ENCODE data around the gene RTTN. TPM values are rescaled to one million over a fixed set of nuclear protein-coding genes. Genes with fewer than 3 reads are reported as not detected.
"Not testable (repeated sequence)": the region's sequence is repeated elsewhere in the genome, so short reads cannot be mapped to it uniquely, and the experiment has no call there.

Gene RTTN
- total RNA-seq, 2 donors from 2014 or later, result 23.9 to 26.7 TPM

- peak overlapping the region; percentile 29 for H3K27ac Mint-ChIP-seq
- DNase-seq (no peak), ATAC-seq (no peak)
- no peaks in the 10 kb centered on the region for H3K27me3 Mint-ChIP-seq
- peaks cover 18% of the 10 kb centered on the region for H3K4me1 Mint-ChIP-seq
- no peak overlapping the region for H3K4me3 Mint-ChIP-seq
- H3K36me3 Mint-ChIP-seq (ENCODE audit: low read depth), result no peaks in the 10 kb centered on the region
- H3K9me3 ChIP-seq (ENCODE audit: control insufficient read depth, low read length, poor library complexity, severe bottlenecking), result peaks cover under 1% of the 10 kb centered on the region
Observed at GRCh38 chr18:69981948-69982347, 223.5 kb downstream of the RTTN start.

- Mint-ChIP-seq H3K4me1 (peaks cover 18% of the 10 kb centered on the region), H3K27me3 (no peaks in the 10 kb centered on the region), H3K27ac (peak overlapping the region; percentile 29), H3K36me3 (ENCODE audit: low read depth) (no peaks in the 10 kb centered on the region), H3K4me3 (no peak overlapping the region)
- DNase-seq, result no peak
- H3K9me3 ChIP-seq (ENCODE audit: control insufficient read depth, low read length, poor library complexity, severe bottlenecking), result peaks cover 3% of the 10 kb centered on the region
- no peak for ATAC-seq
Observed at GRCh38 chr18:69980982-69981804, 224.3 kb downstream of the RTTN start.

GRCh38 chr18:69980509-69980908 lies 225.0 kb downstream of the RTTN start:
- no peak for ATAC-seq
- no peak overlapping the region for H3K4me3 Mint-ChIP-seq

GRCh38 chr18:69978732-69979715 lies 226.5 kb downstream of the RTTN start:
- Mint-ChIP-seq H3K4me3 (no peak overlapping the region), H3K27ac (no peak overlapping the region), H3K27me3 (no peaks in the 10 kb centered on the region), H3K4me1 (peaks cover 18% of the 10 kb centered on the region), H3K36me3 (ENCODE audit: low read depth) (no peaks in the 10 kb centered on the region)
- DNase-seq (no peak), ATAC-seq (no peak)
- peaks cover 3% of the 10 kb centered on the region for H3K9me3 ChIP-seq (ENCODE audit: control insufficient read depth, low read length, poor library complexity, severe bottlenecking)

More at GRCh38 chr18:69980509-69980908, 225.0 kb downstream of the RTTN start:
- no peak for DNase-seq
- Mint-ChIP-seq H3K27me3 (no peaks in the 10 kb centered on the region), H3K27ac (no peak overlapping the region), H3K36me3 (ENCODE audit: low read depth) (no peaks in the 10 kb centered on the region), H3K4me1 (peaks cover 18% of the 10 kb centered on the region)
- peaks cover 3% of the 10 kb centered on the region for H3K9me3 ChIP-seq (ENCODE audit: control insufficient read depth, low read length, poor library complexity, severe bottlenecking)

- DNase-seq; H3K4me3 Mint-ChIP-seq; ATAC-seq; H3K27me3 Mint-ChIP-seq; H3K9me3 ChIP-seq (ENCODE audit: control insufficient read depth, low read length, poor library complexity, severe bottlenecking); H3K27ac Mint-ChIP-seq; H3K36me3 Mint-ChIP-seq (ENCODE audit: low read depth); H3K4me1 Mint-ChIP-seq: not testable (repeated sequence)
Observed at GRCh38 chr18:69975294-69975693, 230.2 kb downstream of the RTTN start.

- no peak overlapping the region for H3K4me3 Mint-ChIP-seq
- no peaks in the 10 kb centered on the region for H3K27me3 Mint-ChIP-seq
- H3K36me3 Mint-ChIP-seq (ENCODE audit: low read depth), result no peaks in the 10 kb centered on the region
- H3K27ac Mint-ChIP-seq, result no peak overlapping the region
- ATAC-seq (no peak), DNase-seq (no peak)
- H3K4me1 Mint-ChIP-seq, result peaks cover 2% of the 10 kb centered on the region
- H3K9me3 ChIP-seq (ENCODE audit: control insufficient read depth, low read length, poor library complexity, severe bottlenecking), result peaks cover 3% of the 10 kb centered on the region
Observed at GRCh38 chr18:69974365-69974764, 231.1 kb downstream of the RTTN start.

GRCh38 chr18:69969491-69969890 lies 236.0 kb downstream of the RTTN start:
- no peak for ATAC-seq

GRCh38 chr18:69968039-69968438 lies 237.4 kb downstream of the RTTN start:
- H3K4me3 Mint-ChIP-seq, result no peak overlapping the region

More at GRCh38 chr18:69969491-69969890, 236.0 kb downstream of the RTTN start:
- DNase-seq, result no peak
- Mint-ChIP-seq H3K27me3 (no peaks in the 10 kb centered on the region), H3K4me1 (peaks cover 18% of the 10 kb centered on the region), H3K27ac (no peak overlapping the region), H3K4me3 (no peak overlapping the region), H3K36me3 (ENCODE audit: low read depth) (no peaks in the 10 kb centered on the region)
- H3K9me3 ChIP-seq (ENCODE audit: control insufficient read depth, low read length, poor library complexity, severe bottlenecking), result no peaks in the 10 kb centered on the region

GRCh38 chr18:69963196-69963595 lies 242.3 kb downstream of the RTTN start:
- no peak overlapping the region for H3K27ac Mint-ChIP-seq
- DNase-seq (no peak), ATAC-seq (no peak)
- no peaks in the 10 kb centered on the region for H3K27me3 Mint-ChIP-seq
- no peak overlapping the region for H3K4me3 Mint-ChIP-seq
- H3K9me3 ChIP-seq (ENCODE audit: control insufficient read depth, low read length, poor library complexity, severe bottlenecking), result no peaks in the 10 kb centered on the region
- peaks cover 22% of the 10 kb centered on the region for H3K4me1 Mint-ChIP-seq
- no peaks in the 10 kb centered on the region for H3K36me3 Mint-ChIP-seq (ENCODE audit: low read depth)

More at GRCh38 chr18:69968039-69968438, 237.4 kb downstream of the RTTN start:
- DNase-seq (no peak), ATAC-seq (peak; percentile 78)
- no peaks in the 10 kb centered on the region for H3K36me3 Mint-ChIP-seq (ENCODE audit: low read depth)
- H3K4me1 Mint-ChIP-seq, result peaks cover 18% of the 10 kb centered on the region
- H3K9me3 ChIP-seq (ENCODE audit: control insufficient read depth, low read length, poor library complexity, severe bottlenecking), result no peaks in the 10 kb centered on the region
- peak overlapping the region; percentile 9 for H3K27ac Mint-ChIP-seq
- no peaks in the 10 kb centered on the region for H3K27me3 Mint-ChIP-seq

GRCh38 chr18:69961718-69962117 lies 243.8 kb downstream of the RTTN start:
- Mint-ChIP-seq H3K27ac (no peak overlapping the region), H3K4me1 (peaks cover 16% of the 10 kb centered on the region), H3K4me3 (no peak overlapping the region), H3K36me3 (ENCODE audit: low read depth) (no peaks in the 10 kb centered on the region), H3K27me3 (no peaks in the 10 kb centered on the region)
- DNase-seq (no peak), ATAC-seq (no peak)
- H3K9me3 ChIP-seq (ENCODE audit: control insufficient read depth, low read length, poor library complexity, severe bottlenecking), result no peaks in the 10 kb centered on the region

GRCh38 chr18:69958422-69958821 lies 247.1 kb downstream of the RTTN start:
- DNase-seq (no peak), ATAC-seq (peak; percentile 22)
- H3K9me3 ChIP-seq (ENCODE audit: control insufficient read depth, low read length, poor library complexity, severe bottlenecking), result no peaks in the 10 kb centered on the region
- no peaks in the 10 kb centered on the region for H3K36me3 Mint-ChIP-seq (ENCODE audit: low read depth)
- H3K27me3 Mint-ChIP-seq, result no peaks in the 10 kb centered on the region
- no peak overlapping the region for H3K27ac Mint-ChIP-seq
- H3K4me3 Mint-ChIP-seq, result no peak overlapping the region
- H3K4me1 Mint-ChIP-seq, result peaks cover 21% of the 10 kb centered on the region

- H3K36me3 Mint-ChIP-seq (ENCODE audit: low read depth), result no peaks in the 10 kb centered on the region
- H3K4me3 Mint-ChIP-seq, result no peak overlapping the region
- no peaks in the 10 kb centered on the region for H3K27me3 Mint-ChIP-seq
- ATAC-seq (no peak), DNase-seq (no peak)
- peaks cover 27% of the 10 kb centered on the region for H3K4me1 Mint-ChIP-seq
- no peaks in the 10 kb centered on the region for H3K9me3 ChIP-seq (ENCODE audit: control insufficient read depth, low read length, poor library complexity, severe bottlenecking)
- no peak overlapping the region for H3K27ac Mint-ChIP-seq
Observed at GRCh38 chr18:69957747-69958146, 247.7 kb downstream of the RTTN start.

All from T-helper 17 cell (primary cell).